ENCODE measurements around the gene CDK2. TPM values are rescaled to one million over a fixed set of nuclear protein-coding genes. Genes with fewer than 3 reads are reported as not detected.
"Not testable (repeated sequence)": the region's sequence is repeated elsewhere in the genome, so short reads cannot be mapped to it uniquely, and the experiment has no call there.

CDK2 gene
- polyA plus RNA-seq, 3 donors, result 9.2 to 20.8 (median 16.8) TPM

- 0 to 1% (median 1%) methylated on average over 5 of the region's 5 CpGs for WGBS, 3 donors
- H3K27ac ChIP-seq (ENCODE audit: low read depth, low read length), result no peak overlapping the region
Measured at GRCh38 chr12:55997535-55997859, 30.9 kb downstream of the CDK2 start.

- WGBS, 3 donors, result 69 to 82% (median 77%) methylated on average over 5 to 6 of the region's 6 CpGs
Measured at GRCh38 chr12:55999522-55999921, 32.9 kb downstream of the CDK2 start.

GRCh38 chr12:55999999-56000540 is 33.4 kb downstream of the CDK2 start:
- H3K27ac ChIP-seq (ENCODE audit: low read depth, low read length), result not testable (repeated sequence)
- WGBS, 3 donors, result 93 to 97% (median 95%) methylated on average over 25 to 33 of the region's 33 CpGs

More at GRCh38 chr12:55999522-55999921, 32.9 kb downstream of the CDK2 start:
- not testable (repeated sequence) for H3K27ac ChIP-seq (ENCODE audit: low read depth, low read length)

DNA sequence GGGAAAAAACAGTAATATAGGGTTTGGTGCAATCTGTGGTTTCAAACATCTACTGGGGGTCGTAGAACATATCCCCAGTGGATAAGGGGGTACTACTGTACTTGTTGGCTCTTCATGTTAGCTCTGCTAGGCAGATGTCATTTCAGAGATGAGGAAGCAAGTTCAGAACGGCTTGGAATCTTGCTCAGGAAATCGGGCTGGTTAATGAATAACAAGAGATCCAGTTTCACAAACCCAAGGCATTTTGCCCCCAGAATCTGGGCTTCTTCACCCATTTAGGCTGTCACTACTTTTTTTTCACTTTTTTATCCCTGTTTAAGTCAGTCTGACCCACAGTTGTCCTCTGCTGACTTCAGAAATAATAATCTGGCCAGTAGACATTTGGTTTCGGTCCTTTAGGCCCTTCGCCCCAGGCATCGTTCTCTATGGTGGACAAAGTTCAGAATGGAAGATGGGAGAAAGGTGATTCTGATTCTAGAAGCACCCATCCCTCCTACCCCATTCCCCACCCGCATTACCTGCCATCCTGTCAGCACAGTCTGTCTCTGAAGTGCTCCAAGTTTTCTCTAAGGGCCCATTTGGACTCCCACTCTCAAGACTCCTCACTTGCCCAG is 35.0 kb downstream of the CDK2 start:
- WGBS, 3 donors, result 55 to 80% (median 74%) methylated on average over 7 of the region's 7 CpGs
- H3K27ac ChIP-seq (ENCODE audit: low read depth, low read length), result no peak overlapping the region

DNA sequence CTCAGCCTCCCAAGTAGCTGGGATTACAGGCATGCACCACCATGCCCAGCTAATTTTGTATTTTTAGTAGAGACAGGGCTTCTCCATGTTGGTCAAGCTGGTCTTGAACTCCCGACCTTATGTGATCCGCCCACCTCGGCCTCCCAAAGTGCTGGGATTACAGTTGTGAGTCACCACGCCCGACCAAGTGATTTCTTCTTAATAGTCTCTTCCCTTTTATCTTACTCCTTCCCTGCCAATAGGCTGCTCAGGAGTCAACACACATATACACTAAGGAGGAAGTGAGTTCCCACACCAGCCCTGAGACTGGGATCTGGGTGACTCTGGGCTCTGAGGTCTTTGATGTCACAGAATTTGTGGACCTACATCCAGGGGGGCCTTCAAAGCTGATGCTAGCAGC is 36.7 kb downstream of the CDK2 start:
- 85 to 89% (median 85%) methylated on average over 5 of the region's 5 CpGs for WGBS, 3 donors
- not testable (repeated sequence) for H3K27ac ChIP-seq (ENCODE audit: low read depth, low read length)

- H3K27ac ChIP-seq (ENCODE audit: low read depth, low read length), result no peak overlapping the region
- WGBS, 3 donors, result 89 to 94% (median 92%) methylated on average over 10 of the region's 10 CpGs
Measured at GRCh38 chr12:56004211-56004610, 37.6 kb downstream of the CDK2 start.

GRCh38 chr12:56007564-56008559 is 41.2 kb downstream of the CDK2 start:
- 2% methylated on average over 30 to 43 of the region's 44 CpGs for WGBS, 3 donors

DNA sequence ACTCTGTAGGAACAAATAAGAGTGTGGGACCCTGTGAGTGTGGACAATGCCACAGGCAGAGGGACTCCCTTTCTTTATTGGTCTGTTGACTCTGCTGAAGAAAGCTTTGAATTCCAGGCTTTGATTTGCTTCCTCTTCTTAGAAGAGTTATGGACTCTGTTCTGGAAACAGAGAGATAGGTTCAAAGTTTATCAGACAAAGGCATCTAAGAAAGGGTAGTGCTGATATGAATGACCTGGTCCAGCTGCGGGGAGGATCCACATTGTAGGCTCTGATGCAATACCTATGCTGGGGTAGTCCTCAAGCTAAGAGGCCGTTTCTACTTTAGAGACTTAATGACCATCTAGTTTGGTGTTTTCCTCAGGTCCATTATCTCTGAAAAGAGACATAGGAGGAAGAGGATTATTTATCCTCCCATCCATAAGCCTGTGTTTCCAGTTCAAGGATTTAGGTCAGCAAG is 43.5 kb downstream of the CDK2 start:
- 52 to 66% (median 64%) methylated on average over 2 of the region's 2 CpGs for WGBS, 3 donors
- H3K27ac ChIP-seq (ENCODE audit: low read depth, low read length), result no peak overlapping the region

More at GRCh38 chr12:56007564-56008559, 41.2 kb downstream of the CDK2 start:
- H3K27ac ChIP-seq (ENCODE audit: low read depth, low read length), result no peak overlapping the region

DNA sequence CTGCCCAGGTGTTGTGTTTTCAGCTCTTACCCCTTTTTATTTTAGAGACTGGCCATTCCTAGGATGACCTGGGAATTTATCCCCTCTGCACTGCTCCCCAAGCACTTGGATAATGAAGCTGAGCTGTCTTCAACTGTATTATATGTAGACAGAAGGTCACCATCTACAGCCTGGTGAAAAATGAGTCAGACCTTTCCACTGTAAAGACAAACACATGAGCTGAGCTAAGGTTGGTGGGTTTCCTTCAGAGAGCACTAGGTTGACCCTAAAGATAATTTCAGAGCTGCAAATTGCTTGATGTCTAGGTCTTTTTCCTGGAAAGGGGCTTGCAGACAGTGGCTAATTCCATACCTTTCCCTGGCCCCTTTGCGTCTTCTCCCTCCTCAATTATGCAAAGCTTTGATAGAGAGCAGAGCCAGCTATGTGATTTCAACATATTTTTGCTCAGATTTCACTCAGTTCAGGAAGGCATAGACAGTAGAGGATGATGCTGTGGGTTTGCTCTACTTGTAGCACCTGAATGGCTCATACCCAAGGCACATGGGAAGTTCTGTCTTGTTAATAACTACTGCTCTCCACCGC is 45.0 kb downstream of the CDK2 start:
- H3K27ac ChIP-seq (ENCODE audit: low read depth, low read length), result no peak overlapping the region
- 80 to 91% (median 84%) methylated on average over 2 of the region's 2 CpGs for WGBS, 3 donors

GRCh38 chr12:56013482-56013881 is 46.9 kb downstream of the CDK2 start:
- H3K27ac ChIP-seq (ENCODE audit: low read depth, low read length), result no peak overlapping the region
- 78 to 87% (median 80%) methylated on average over 5 of the region's 5 CpGs for WGBS, 3 donors

- WGBS, 3 donors, result 42 to 48% (median 46%) methylated on average over 2 of the region's 2 CpGs
- no peak overlapping the region for H3K27ac ChIP-seq (ENCODE audit: low read depth, low read length)
Measured at GRCh38 chr12:56014205-56014604, 47.6 kb downstream of the CDK2 start.

GRCh38 chr12:56017181-56017580 is 50.6 kb downstream of the CDK2 start:
- WGBS, 3 donors, result 79 to 90% (median 90%) methylated on average over 4 of the region's 4 CpGs
- H3K27ac ChIP-seq (ENCODE audit: low read depth, low read length), result no peak overlapping the region

DNA sequence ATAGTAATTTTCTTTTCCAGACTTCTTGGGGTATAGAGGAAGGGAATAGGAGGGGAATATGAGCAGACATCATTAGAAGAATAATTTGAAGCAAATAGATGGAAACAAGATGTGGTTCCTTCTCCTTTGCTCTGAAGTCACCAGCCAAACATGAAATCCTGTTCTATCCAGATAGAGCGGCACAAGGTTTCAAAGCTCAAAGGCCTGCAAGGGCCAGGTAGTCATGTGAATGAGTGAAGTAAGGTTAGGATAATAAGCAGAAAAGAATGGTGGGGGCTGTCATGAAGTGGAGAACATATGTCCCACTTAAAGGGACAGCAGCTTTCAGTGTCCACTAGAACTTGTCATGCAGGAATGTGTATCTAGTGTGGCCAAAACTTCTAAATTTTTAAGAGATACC is 51.7 kb downstream of the CDK2 start:
- WGBS, 3 donors, result 93 to 100% (median 100%) methylated on average over 1 of the region's 1 CpG
- no peak overlapping the region for H3K27ac ChIP-seq (ENCODE audit: low read depth, low read length)

- WGBS, 3 donors, result 15 to 45% (median 21%) methylated on average over 10 of the region's 10 CpGs
Measured at GRCh38 chr12:56020423-56021184, 54.0 kb downstream of the CDK2 start, which contains the start of gene IKZF4. IKZF4 (plus strand) TSS chr12:56021043; CDS start chr12:56021494, 451 bp downstream.

GRCh38 chr12:56021889-56022497 is 55.4 kb downstream of the CDK2 start:
- 20 to 55% (median 25%) methylated on average over 2 of the region's 2 CpGs for WGBS, 3 donors
- peak overlapping the region; percentile 73 for H3K27ac ChIP-seq (ENCODE audit: low read depth, low read length)

More at GRCh38 chr12:56020423-56021184, 54.0 kb downstream of the CDK2 start, which contains the start of gene IKZF4:
- H3K27ac ChIP-seq (ENCODE audit: low read depth, low read length), result peak within 1 kb of the TSS; percentile 73

Data from adipose tissue (tissue), 3 donors.